Spleen (tissue), 7 donors: Measurements from ENCODE around the gene RILPL1.
"Not testable (repeated sequence)": the region's sequence is repeated elsewhere in the genome, so short reads cannot be mapped to it uniquely, and the experiment has no call there.

ENCODE experiments used
- POLR2A ChIP-seq, 3 donors: fragments of 450-650 bp; IDR thresholded peaks; one replicate each; pipeline ENCODE4 v1.5.1; 2017; ENCODE audit warnings: antibody characterized with exemption in 3 of 3, mild to moderate bottlenecking in 1 of 3
- POLR2AphosphoS5 ChIP-seq, 3 donors: sonication (generic); formaldehyde crosslinking; IDR thresholded peaks; one replicate each; pipeline ENCODE4 v1.5.1; 2017; ENCODE audit warnings: antibody characterized with exemption in 3 of 3
- TF ChIP-seq, protein P1 (sequence below), 11 experiments: fragments of 200-600 bp in 7 of 11; fragments of 450-650 bp in 4 of 11; sonication (generic) in 4 of 11; IDR thresholded peaks in 8 of 11; conservative IDR thresholded peaks in 3 of 11; 1 replicate in 7 of 11; 2 replicates in 4 of 11; pipeline versions ENCODE4 v1.4.0 to v1.8.0; 2016 to 2021; ENCODE audit warnings: antibody characterized with exemption in 11 of 11, inconsistent platforms in 4 of 11, mild to moderate bottlenecking in 1 of 11
- donor health status: DM: no; HTN: no; CAD: no; lungs with moderate emphysema.
- donor health status: DM: no; HTN: no; CAD: no.
- donor health status: DM: no; HTN: no; CAD: no.

DNA sequence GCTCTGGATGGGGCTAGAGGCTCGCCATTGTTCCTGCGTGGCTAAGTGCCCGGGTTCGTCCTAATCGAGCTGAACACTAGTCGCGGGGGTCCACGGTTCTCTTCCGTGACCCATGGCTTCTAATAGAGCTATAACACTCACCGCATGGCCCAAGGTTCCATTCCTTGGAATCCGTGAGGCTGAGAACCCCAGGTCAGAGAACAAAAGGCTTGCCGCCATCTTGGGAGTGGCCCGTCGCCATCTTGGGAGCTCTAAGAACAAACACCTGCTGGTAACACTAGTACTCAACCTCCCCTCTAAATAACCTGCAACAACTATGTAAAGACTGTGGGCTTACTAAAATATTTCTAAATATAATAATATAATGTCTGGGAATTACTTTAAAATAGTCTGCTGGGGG is 25.0 kb upstream of the RILPL1 start:
- TF ChIP-seq, protein P1, sequence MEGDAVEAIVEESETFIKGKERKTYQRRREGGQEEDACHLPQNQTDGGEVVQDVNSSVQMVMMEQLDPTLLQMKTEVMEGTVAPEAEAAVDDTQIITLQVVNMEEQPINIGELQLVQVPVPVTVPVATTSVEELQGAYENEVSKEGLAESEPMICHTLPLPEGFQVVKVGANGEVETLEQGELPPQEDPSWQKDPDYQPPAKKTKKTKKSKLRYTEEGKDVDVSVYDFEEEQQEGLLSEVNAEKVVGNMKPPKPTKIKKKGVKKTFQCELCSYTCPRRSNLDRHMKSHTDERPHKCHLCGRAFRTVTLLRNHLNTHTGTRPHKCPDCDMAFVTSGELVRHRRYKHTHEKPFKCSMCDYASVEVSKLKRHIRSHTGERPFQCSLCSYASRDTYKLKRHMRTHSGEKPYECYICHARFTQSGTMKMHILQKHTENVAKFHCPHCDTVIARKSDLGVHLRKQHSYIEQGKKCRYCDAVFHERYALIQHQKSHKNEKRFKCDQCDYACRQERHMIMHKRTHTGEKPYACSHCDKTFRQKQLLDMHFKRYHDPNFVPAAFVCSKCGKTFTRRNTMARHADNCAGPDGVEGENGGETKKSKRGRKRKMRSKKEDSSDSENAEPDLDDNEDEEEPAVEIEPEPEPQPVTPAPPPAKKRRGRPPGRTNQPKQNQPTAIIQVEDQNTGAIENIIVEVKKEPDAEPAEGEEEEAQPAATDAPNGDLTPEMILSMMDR (IDR thresholded peaks at IDR 0.05 in 8 of 11, conservative IDR thresholded peaks at IDR 0.05 in 3 of 11) = not testable (repeated sequence)
- not testable (repeated sequence) for TF ChIP-seq POLR2A, POLR2AphosphoS5 (IDR thresholded peaks at IDR 0.05)
